IMR-90 (cell line): ENCODE results near the gene LARP1. TPM values are rescaled to one million over a fixed set of nuclear protein-coding genes. Genes with fewer than 3 reads are reported as not detected.

Experiments used
- ATAC-seq: fragments of 200-7000 bp; cut with Tn5 transposase; 2 replicates; pipeline ENCODE4 v1.9.1; 2020; ENCODE audit warnings: low read depth, mild to moderate bottlenecking, moderate library complexity
- BruUV-seq: library from RNA; stranded (reverse); fragments of 400-500 nt; replicated peaks from 2 replicates; lab custom pipeline; 2021; lab: Mats Ljungman, UMichigan
- CTCF ChIA-PET: fragments of 300-600 bp; formaldehyde crosslinking; extraction: SDS; loops from one replicate; lab custom pipeline; 2021; ENCODE audit warnings: antibody characterized with exemption; lab: Yijun Ruan, JAX
- POLR2A ChIA-PET: fragments of 300-600 bp; sonication (Branson Sonifier 250); formaldehyde crosslinking; loops from one replicate; lab custom pipeline; 2022; ENCODE audit warnings: antibody characterized with exemption; ENCODE audit not compliant: unreplicated experiment; lab: Charles Lee
- DNase-seq: peaks from one replicate; pipeline ENCODE4 v3.0.0; 2013
- H2AFZ ChIP-seq: replicated peaks from 2 replicates; pipeline ENCODE3; 2013; ENCODE audit warnings: low read length, mild to moderate bottlenecking; ENCODE audit not compliant: poor library complexity
- H2AK5ac ChIP-seq: 2 replicates; pipeline ENCODE4 v1.6.1; 2013; ENCODE audit warnings: low read depth, low read length, inconsistent platforms
- H2AK9ac ChIP-seq: replicated peaks from 2 replicates; pipeline ENCODE3; 2013; ENCODE audit warnings: mild to moderate bottlenecking, low read depth, low read length, moderate library complexity; ENCODE audit not compliant: poor library complexity
- H2BK120ac ChIP-seq: 2 replicates; pipeline ENCODE4 v1.6.1; 2013; ENCODE audit warnings: low read depth, low read length, inconsistent platforms
- H2BK15ac ChIP-seq: 3 replicates; pipeline ENCODE4 v1.6.1; 2013; ENCODE audit warnings: low read depth, low read length, inconsistent platforms
- H2BK20ac ChIP-seq: 2 replicates; pipeline ENCODE4 v1.6.1; 2013; ENCODE audit warnings: low read depth, mild to moderate bottlenecking, inconsistent platforms, low read length, moderate library complexity
- H2BK5ac ChIP-seq: 2 replicates; pipeline ENCODE4 v1.6.1; 2013; ENCODE audit warnings: mild to moderate bottlenecking, low read depth, low read length, inconsistent platforms; ENCODE audit not compliant: poor library complexity, severe bottlenecking
- H3K14ac ChIP-seq: replicated peaks from 2 replicates; pipeline ENCODE4 v1.6.1; 2013; ENCODE audit warnings: low read depth, low read length, inconsistent platforms
- H3K18ac ChIP-seq: 2 replicates; pipeline ENCODE4 v1.6.1; 2013; ENCODE audit warnings: low read depth, low read length, control low read depth
- H3K23ac ChIP-seq: 2 replicates; pipeline ENCODE4 v1.6.1; 2013; ENCODE audit warnings: low read depth, low read length, inconsistent platforms
- H3K27ac ChIP-seq: 2 replicates; pipeline ENCODE4 v1.5.1; 2013; ENCODE audit warnings: mild to moderate bottlenecking, control low read depth, low read length; ENCODE audit not compliant: insufficient read depth
- H3K27me3 ChIP-seq: 2 replicates; pipeline ENCODE4 v1.6.1; 2013; ENCODE audit warnings: low read length; ENCODE audit not compliant: control insufficient read depth, insufficient read depth
- H3K36me3 ChIP-seq: 2 replicates; pipeline ENCODE4 v1.6.1; 2013; ENCODE audit warnings: low read length, mixed read lengths; ENCODE audit not compliant: control insufficient read depth, insufficient read depth
- H3K4ac ChIP-seq: 2 replicates; pipeline ENCODE4 v1.6.1; 2013; ENCODE audit warnings: low read depth, low read length, inconsistent platforms
- H3K4me1 ChIP-seq: 2 replicates; pipeline ENCODE4 v1.6.1; 2013; ENCODE audit warnings: low read length, mixed read lengths; ENCODE audit not compliant: control insufficient read depth, insufficient read depth
- H3K4me2 ChIP-seq: 2 replicates; pipeline ENCODE4 v1.6.1; 2013; ENCODE audit warnings: low read depth, mild to moderate bottlenecking, control low read depth, low read length, moderate library complexity
- H3K4me3 ChIP-seq: 2 replicates; pipeline ENCODE4 v1.5.1; 2013; ENCODE audit warnings: low read depth, mild to moderate bottlenecking, control low read depth, low read length, moderate library complexity; ENCODE audit not compliant: insufficient read depth
- H3K56ac ChIP-seq: 2 replicates; pipeline ENCODE4 v1.6.1; 2013; ENCODE audit warnings: low read length, inconsistent platforms; ENCODE audit not compliant: insufficient read depth; ENCODE audit errors: extremely low read depth
- H3K79me1 ChIP-seq, 2 experiments: 2 replicates each; pipeline ENCODE4 v1.6.1; 2013; ENCODE audit warnings: low read length in 2 of 2, inconsistent platforms in 1 of 2, low read depth in 1 of 2
- H3K9ac ChIP-seq: 2 replicates; pipeline ENCODE4 v1.6.1; 2013; ENCODE audit warnings: low read depth, low read length, control low read depth
- H3K9me1 ChIP-seq: 2 replicates; pipeline ENCODE4 v1.6.1; 2013; ENCODE audit warnings: low read length, inconsistent platforms; ENCODE audit not compliant: insufficient read depth
- H3K9me3 ChIP-seq: 2 replicates; pipeline ENCODE4 v1.6.1; 2013; ENCODE audit warnings: low read length; ENCODE audit not compliant: control insufficient read depth, insufficient read depth
- H4K20me1 ChIP-seq: 2 replicates; pipeline ENCODE4 v1.6.1; 2013; ENCODE audit warnings: low read length, inconsistent platforms; ENCODE audit not compliant: insufficient read depth
- H4K5ac ChIP-seq: 2 replicates; pipeline ENCODE4 v1.6.1; 2013; ENCODE audit warnings: mild to moderate bottlenecking, low read depth, low read length, control low read depth
- H4K8ac ChIP-seq, 2 experiments: 2 replicates each; pipeline ENCODE4 v1.6.1; 2013; ENCODE audit warnings: low read depth in 2 of 2, low read length in 2 of 2, control low read depth in 1 of 2, inconsistent platforms in 1 of 2
- H4K91ac ChIP-seq: 2 replicates; pipeline ENCODE4 v1.6.1; 2013; ENCODE audit warnings: low read depth, low read length, inconsistent platforms; ENCODE audit not compliant: insufficient read depth
- CHD1 ChIP-seq: IDR thresholded peaks from 2 replicates; pipeline ENCODE4 v1.6.1; 2012; ENCODE audit warnings: low read depth, low read length, improper control_type of control experiment
- RAD21 ChIP-seq: IDR thresholded peaks from 2 replicates; pipeline ENCODE4 v1.6.1; 2012; ENCODE audit warnings: low read length, improper control_type of control experiment
- WGBS, 2 experiments: methylation state at CpG; one replicate each; pipeline versions ENCODE4 v1.1.5 to v1.1.7; 2013; ENCODE audit warnings: missing lambda C conversion rate in 2 of 2; ENCODE audit not compliant: insufficient read length in 1 of 2; ENCODE audit errors: extremely low coverage in 2 of 2; 5-methylcytosine and 5-hydroxymethylcytosine counted together
- dilution Hi-C: fragments of 300-500 bp; cut with HindIII; formaldehyde crosslinking; loops from one replicate; pipeline ENCODE4 v1.14.3; 2018; ENCODE audit warnings: low sequenced_read_pairs; ENCODE audit not compliant: unreplicated experiment
- in situ Hi-C: fragments of 300-500 bp; cut with MboI; formaldehyde crosslinking; loops from 3 replicates; pipeline ENCODE4 v1.14.3; 2019; ENCODE audit warnings: low sequenced_read_pairs, inconsistent platforms, mixed read lengths
- intact Hi-C: fragments of 100-400 bp; cut with micrococcal nuclease; formaldehyde crosslinking; loops from 2 replicates; pipeline ENCODE4 v1.10.0; 2022
- polyA plus RNA-seq, 3 experiments: library from polyadenylated mRNA; depleted of rRNA; stranded (reverse); fragments of >200 nt; gene quantifications; 2 replicates each; pipeline ENCODE4 v1.2.3, GENCODE V29; 2012; ENCODE audit warnings: low replicate concordance in 1 of 3
- total RNA-seq: library from RNA; depleted of rRNA; stranded (reverse); fragments of >200 nt; gene quantifications from 2 replicates; pipeline ENCODE4 v1.2.3, GENCODE V29; 2012

Gene LARP1
- total and polyA plus RNA-seq, 2 of the 4 experiments (the other 2 are of a cell fraction), result 47.3 to 77.4 TPM

DNA sequence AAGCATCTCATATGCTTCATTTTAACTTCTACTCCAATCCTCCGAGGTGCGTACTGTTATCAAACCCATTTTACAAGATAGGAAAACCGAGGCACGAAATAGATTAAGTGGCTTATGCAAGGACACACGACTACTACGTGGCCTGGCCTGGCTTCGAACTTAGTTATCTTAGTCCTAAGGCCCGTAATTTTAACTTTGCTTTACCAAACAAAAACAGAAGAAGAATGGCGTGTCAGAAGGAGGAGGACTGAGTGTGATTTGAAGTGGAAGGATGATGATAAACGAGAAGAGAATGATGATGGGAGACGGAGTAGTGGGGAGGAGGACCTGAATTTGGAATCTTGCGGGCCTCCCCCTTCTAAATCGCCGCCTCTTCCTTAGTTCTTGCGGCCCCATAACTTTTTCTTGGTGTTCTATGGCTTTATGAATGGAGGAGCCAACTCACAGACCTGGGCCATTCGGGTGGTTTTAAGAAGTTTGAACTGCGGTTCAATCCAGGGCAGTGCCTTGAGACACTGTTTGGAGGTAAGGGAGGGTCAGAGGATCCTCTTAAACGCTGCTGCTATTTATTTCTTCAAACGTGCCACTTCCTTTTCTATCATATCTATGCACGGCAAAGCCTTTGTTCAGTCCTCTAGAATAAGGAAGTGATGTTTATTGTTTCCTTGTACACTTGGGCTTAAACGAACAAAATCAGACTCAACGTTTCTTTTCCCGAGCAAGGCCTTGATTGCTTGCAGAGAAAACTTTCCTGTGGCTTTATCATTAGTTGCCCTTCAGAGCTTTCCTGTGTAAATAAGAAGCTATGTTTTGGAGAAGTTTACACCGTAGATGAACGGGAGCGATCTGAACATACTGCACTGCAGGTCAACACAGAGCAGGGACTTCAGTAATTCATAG lies 104.0 kb downstream of the LARP1 start:
- Histone ChIP-seq H4K8ac (peak overlapping the region; percentile 36 to 69), H3K4me3 (peak overlapping the region; percentile 61), H4K91ac (peak overlapping the region; percentile 41; the same call in 1 of the 2 replicates), H3K9me3 (no peaks in the 10 kb centered on the region), H3K14ac (peak overlapping the region; percentile 77), H3K23ac (peak overlapping the region; percentile 77), H3K9ac (peak overlapping the region; percentile 94), H2BK5ac (peak overlapping the region; percentile 74), H3K56ac (peak overlapping the region; percentile 55), H3K18ac (peak overlapping the region; percentile 38; the same call in 1 of the 2 replicates), H2BK120ac (no peak overlapping the region), H3K9me1 (no peaks in the 10 kb centered on the region), H4K5ac (peak overlapping the region; percentile 23), H3K4me1 (peaks cover 1% of the 10 kb centered on the region; the same call in 1 of the 2 replicates), H3K27ac (peak overlapping the region; percentile 82), H2AK5ac (peak overlapping the region; percentile 65; the same call in 1 of the 2 replicates), H3K27me3 (no peaks in the 10 kb centered on the region), H2BK15ac (no peak overlapping the region), H3K36me3 (peaks cover 4% of the 10 kb centered on the region), H3K4ac (peak overlapping the region; percentile 59), H2BK20ac (no peak overlapping the region), H3K79me1 (peaks cover 4 to 29% of the 10 kb centered on the region in 2 experiments), H3K4me2 (peak overlapping the region; percentile 85), H4K20me1 (peaks cover 15% of the 10 kb centered on the region), H2AK9ac (peak overlapping the region; percentile 13), H2AFZ (no peak overlapping the region)
- dilution Hi-C loops, result no loop called here
- ChIA-PET POLR2A (no interaction called here), CTCF (no interaction called here)
- TF ChIP-seq CHD1, result 0 out of 2 replicates have a peak, but pooled peaks have one; percentile 3
- no peak for TF ChIP-seq RAD21
- intact Hi-C loops, result loop anchor here (5.0 kb wide), 2 partner anchors 78 to 667 kb away; partner anchors contain the start of genes GALNT10 and GEMIN5
- in situ Hi-C loops, result no loop called here
- no peak for DNase-seq
- no peak for ATAC-seq
- 0% methylated on average over 3 of the region's 26 CpGs; no CpG with 5 or more reads in 1 of the 2 experiments for WGBS, 2 experiments
- BruUV-seq, result no TSS peak
